Renal pelvis (tissue), 4 donors: ENCODE measurements around the gene PALD1. TPM values are rescaled to one million over a fixed set of nuclear protein-coding genes. Genes with fewer than 3 reads are reported as not detected.

ENCODE experiments used
- DNase-seq: peaks from one replicate; pipeline ENCODE4 v3.0.0-alpha.2; 2013
- polyA plus RNA-seq, 3 donors: library from polyadenylated mRNA; unstranded; fragments of 120-200 nt; gene quantifications; one replicate each; pipeline ENCODE4 v1.2.1, GENCODE V29; 2013; ENCODE audit not compliant: insufficient read length in 3 of 3

Gene PALD1
- polyA plus RNA-seq, 3 donors = 8.7 to 12.7 (median 12.7) TPM

GRCh38 chr10:70448236-70448635, 30.3 kb upstream of the PALD1 start:
- DNase-seq = no peak

- no peak for DNase-seq
Measured at GRCh38 chr10:70455213-70455630, 23.3 kb upstream of the PALD1 start.

GRCh38 chr10:70456164-70456563, 22.4 kb upstream of the PALD1 start:
- DNase-seq = no peak

GRCh38 chr10:70457759-70458305, 20.7 kb upstream of the PALD1 start:
- DNase-seq = no peak

- DNase-seq = no peak
Measured at GRCh38 chr10:70458329-70459060, 20.1 kb upstream of the PALD1 start.

- no peak for DNase-seq
Measured at GRCh38 chr10:70459061-70459773, 19.4 kb upstream of the PALD1 start.

GRCh38 chr10:70459774-70460490, 18.6 kb upstream of the PALD1 start:
- DNase-seq = no peak

GRCh38 chr10:70461397-70462348, 16.9 kb upstream of the PALD1 start:
- no peak for DNase-seq

GRCh38 chr10:70462349-70462984, 16.1 kb upstream of the PALD1 start:
- no peak for DNase-seq

GRCh38 chr10:70465278-70465677, 13.3 kb upstream of the PALD1 start:
- no peak for DNase-seq

- no peak for DNase-seq
Measured at GRCh38 chr10:70465832-70466231, 12.7 kb upstream of the PALD1 start.

GRCh38 chr10:70466951-70467350, 11.6 kb upstream of the PALD1 start:
- DNase-seq = no peak

GRCh38 chr10:70472799-70473454, 5.6 kb upstream of the PALD1 start:
- DNase-seq = no peak

GRCh38 chr10:70474780-70475179, 3.8 kb upstream of the PALD1 start:
- no peak for DNase-seq

- DNase-seq = no peak
Measured at GRCh38 chr10:70475661-70476060, 2.9 kb upstream of the PALD1 start.

- DNase-seq = no peak
Measured at GRCh38 chr10:70476249-70477035, 2.1 kb upstream of the PALD1 start.

GRCh38 chr10:70477661-70478162, 855 bp upstream of the PALD1 start:
- DNase-seq = no peak

GRCh38 chr10:70479165-70479581, 606 bp downstream of the PALD1 start:
- DNase-seq = no peak

GRCh38 chr10:70479626-70480238, 1.2 kb downstream of the PALD1 start:
- no peak for DNase-seq
